Measurements from ENCODE around the gene NRXN3. TPM values are rescaled to one million over a fixed set of nuclear protein-coding genes. Genes with fewer than 3 reads are reported as not detected.

The NRXN3 gene
- total and polyA plus RNA-seq, 4 donors: 0.07 to 1.2 (median 0.23) TPM

DNA sequence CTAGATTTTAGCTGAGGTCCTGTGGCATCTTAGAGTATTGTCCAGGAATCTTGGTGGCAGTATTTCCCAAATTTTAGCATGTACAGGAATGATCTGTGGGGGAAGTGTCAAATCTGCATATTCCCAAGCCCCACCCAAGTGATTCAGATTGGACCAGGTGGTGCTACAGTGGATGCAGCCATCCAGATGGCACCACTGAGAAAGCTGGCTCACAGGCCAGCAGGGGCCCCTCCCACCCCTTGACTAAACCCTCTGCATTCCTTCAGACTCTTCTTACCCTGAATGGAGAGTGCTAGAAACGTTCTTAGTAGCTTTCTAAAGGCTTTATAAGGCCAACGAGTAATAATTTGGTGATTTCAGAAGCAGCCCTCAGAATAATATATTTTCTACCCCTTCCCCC, 255.2 kb downstream of the NRXN3 start:
- Histone ChIP-seq H3K4me1 (ENCODE audit: control insufficient read depth in 4 of 4, insufficient read depth in 4 of 4, low read length in 3 of 4) (no peaks in the 10 kb centered on the region), H3K27ac (ENCODE audit: low read depth in 1 of 2, low read length in 2 of 2) (no peak overlapping the region), H3K9ac (ENCODE audit: low read depth in 1 of 2, low read length in 2 of 2) (no peak overlapping the region), H3K36me3 (ENCODE audit: control insufficient read depth in 4 of 4, insufficient read depth in 3 of 4, low read depth in 1 of 4, low read length in 3 of 4) (no peaks in the 10 kb centered on the region), H3K9me3 (ENCODE audit: control insufficient read depth in 4 of 4, low read length in 3 of 4) (no peaks in the 10 kb centered on the region), H3K27me3 (ENCODE audit: control insufficient read depth in 4 of 4, insufficient read depth in 4 of 4, low read length in 3 of 4) (no peaks in the 10 kb centered on the region), H3K4me3 (ENCODE audit: low read depth in 1 of 3, low read length in 3 of 3) (no peak overlapping the region)
- TF ChIP-seq EGR1 (IDR thresholded peaks at IDR 0.05; ENCODE audit: low read depth in 2 of 2): no peak
- TF ChIP-seq RAD21 (IDR thresholded peaks at IDR 0.05): no peak
- TF ChIP-seq, protein P1, sequence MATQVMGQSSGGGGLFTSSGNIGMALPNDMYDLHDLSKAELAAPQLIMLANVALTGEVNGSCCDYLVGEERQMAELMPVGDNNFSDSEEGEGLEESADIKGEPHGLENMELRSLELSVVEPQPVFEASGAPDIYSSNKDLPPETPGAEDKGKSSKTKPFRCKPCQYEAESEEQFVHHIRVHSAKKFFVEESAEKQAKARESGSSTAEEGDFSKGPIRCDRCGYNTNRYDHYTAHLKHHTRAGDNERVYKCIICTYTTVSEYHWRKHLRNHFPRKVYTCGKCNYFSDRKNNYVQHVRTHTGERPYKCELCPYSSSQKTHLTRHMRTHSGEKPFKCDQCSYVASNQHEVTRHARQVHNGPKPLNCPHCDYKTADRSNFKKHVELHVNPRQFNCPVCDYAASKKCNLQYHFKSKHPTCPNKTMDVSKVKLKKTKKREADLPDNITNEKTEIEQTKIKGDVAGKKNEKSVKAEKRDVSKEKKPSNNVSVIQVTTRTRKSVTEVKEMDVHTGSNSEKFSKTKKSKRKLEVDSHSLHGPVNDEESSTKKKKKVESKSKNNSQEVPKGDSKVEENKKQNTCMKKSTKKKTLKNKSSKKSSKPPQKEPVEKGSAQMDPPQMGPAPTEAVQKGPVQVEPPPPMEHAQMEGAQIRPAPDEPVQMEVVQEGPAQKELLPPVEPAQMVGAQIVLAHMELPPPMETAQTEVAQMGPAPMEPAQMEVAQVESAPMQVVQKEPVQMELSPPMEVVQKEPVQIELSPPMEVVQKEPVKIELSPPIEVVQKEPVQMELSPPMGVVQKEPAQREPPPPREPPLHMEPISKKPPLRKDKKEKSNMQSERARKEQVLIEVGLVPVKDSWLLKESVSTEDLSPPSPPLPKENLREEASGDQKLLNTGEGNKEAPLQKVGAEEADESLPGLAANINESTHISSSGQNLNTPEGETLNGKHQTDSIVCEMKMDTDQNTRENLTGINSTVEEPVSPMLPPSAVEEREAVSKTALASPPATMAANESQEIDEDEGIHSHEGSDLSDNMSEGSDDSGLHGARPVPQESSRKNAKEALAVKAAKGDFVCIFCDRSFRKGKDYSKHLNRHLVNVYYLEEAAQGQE (IDR thresholded peaks at IDR 0.05): no peak
- TF ChIP-seq, protein P2, sequence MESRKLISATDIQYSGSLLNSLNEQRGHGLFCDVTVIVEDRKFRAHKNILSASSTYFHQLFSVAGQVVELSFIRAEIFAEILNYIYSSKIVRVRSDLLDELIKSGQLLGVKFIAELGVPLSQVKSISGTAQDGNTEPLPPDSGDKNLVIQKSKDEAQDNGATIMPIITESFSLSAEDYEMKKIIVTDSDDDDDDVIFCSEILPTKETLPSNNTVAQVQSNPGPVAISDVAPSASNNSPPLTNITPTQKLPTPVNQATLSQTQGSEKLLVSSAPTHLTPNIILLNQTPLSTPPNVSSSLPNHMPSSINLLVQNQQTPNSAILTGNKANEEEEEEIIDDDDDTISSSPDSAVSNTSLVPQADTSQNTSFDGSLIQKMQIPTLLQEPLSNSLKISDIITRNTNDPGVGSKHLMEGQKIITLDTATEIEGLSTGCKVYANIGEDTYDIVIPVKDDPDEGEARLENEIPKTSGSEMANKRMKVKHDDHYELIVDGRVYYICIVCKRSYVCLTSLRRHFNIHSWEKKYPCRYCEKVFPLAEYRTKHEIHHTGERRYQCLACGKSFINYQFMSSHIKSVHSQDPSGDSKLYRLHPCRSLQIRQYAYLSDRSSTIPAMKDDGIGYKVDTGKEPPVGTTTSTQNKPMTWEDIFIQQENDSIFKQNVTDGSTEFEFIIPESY (IDR thresholded peaks at IDR 0.05): no peak
- no peak for TF ChIP-seq SP1 (IDR thresholded peaks at IDR 0.05)
- TF ChIP-seq, protein P3, sequence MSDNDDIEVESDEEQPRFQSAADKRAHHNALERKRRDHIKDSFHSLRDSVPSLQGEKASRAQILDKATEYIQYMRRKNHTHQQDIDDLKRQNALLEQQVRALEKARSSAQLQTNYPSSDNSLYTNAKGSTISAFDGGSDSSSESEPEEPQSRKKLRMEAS (IDR thresholded peaks at IDR 0.05): no peak
- no peak for TF ChIP-seq HNF4A (conservative IDR thresholded peaks at IDR 0.05)
- TF ChIP-seq, protein P4, sequence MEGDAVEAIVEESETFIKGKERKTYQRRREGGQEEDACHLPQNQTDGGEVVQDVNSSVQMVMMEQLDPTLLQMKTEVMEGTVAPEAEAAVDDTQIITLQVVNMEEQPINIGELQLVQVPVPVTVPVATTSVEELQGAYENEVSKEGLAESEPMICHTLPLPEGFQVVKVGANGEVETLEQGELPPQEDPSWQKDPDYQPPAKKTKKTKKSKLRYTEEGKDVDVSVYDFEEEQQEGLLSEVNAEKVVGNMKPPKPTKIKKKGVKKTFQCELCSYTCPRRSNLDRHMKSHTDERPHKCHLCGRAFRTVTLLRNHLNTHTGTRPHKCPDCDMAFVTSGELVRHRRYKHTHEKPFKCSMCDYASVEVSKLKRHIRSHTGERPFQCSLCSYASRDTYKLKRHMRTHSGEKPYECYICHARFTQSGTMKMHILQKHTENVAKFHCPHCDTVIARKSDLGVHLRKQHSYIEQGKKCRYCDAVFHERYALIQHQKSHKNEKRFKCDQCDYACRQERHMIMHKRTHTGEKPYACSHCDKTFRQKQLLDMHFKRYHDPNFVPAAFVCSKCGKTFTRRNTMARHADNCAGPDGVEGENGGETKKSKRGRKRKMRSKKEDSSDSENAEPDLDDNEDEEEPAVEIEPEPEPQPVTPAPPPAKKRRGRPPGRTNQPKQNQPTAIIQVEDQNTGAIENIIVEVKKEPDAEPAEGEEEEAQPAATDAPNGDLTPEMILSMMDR (IDR thresholded peaks at IDR 0.05; ENCODE audit: low read depth, low read length, missing input control): no peak
- TF ChIP-seq NR2F2 (IDR thresholded peaks at IDR 0.05): no peak
- no peak for TF ChIP-seq TAF1 (conservative IDR thresholded peaks at IDR 0.05)
- TF ChIP-seq FOXA1 (IDR thresholded peaks at IDR 0.05): no peak
- TF ChIP-seq, protein P5, sequence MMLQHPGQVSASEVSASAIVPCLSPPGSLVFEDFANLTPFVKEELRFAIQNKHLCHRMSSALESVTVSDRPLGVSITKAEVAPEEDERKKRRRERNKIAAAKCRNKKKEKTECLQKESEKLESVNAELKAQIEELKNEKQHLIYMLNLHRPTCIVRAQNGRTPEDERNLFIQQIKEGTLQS (IDR thresholded peaks at IDR 0.05): no peak
- TF ChIP-seq YY1 (IDR thresholded peaks at IDR 0.05): no peak
- no peak for TF ChIP-seq RXRA (IDR thresholded peaks at IDR 0.05)
- TF ChIP-seq FOXA2 (IDR thresholded peaks at IDR 0.05): no peak
- no peak for TF ChIP-seq GABPA (IDR thresholded peaks at IDR 0.05 in 1 of 2, conservative IDR thresholded peaks at IDR 0.05 in 1 of 2)
- no peak for TF ChIP-seq HNF4G (IDR thresholded peaks at IDR 0.05)
- TF ChIP-seq JUND (IDR thresholded peaks at IDR 0.05): no peak
- 29% methylated on average over 2 of the region's 2 CpGs for WGBS
- no peak for DNase-seq (ENCODE audit: low spot score)
